SKM-1 treated with dmso at 0.1 percent for 144 hours (cell line): ENCODE results near the gene CRY2.

ENCODE experiments used
- DNase-seq: peaks from one replicate; lab custom pipeline; 2025; ENCODE audit not compliant: unreplicated experiment; lab: John Stamatoyannopoulos, UW

CRY2 gene

GRCh38 chr11:45877221-45877620 lies 29.9 kb downstream of the CRY2 start:
- DNase-seq: no peak

GRCh38 chr11:45877845-45878244 lies 30.6 kb downstream of the CRY2 start:
- DNase-seq: no peak

- no peak for DNase-seq
Measured at GRCh38 chr11:45879803-45880686, 32.8 kb downstream of the CRY2 start.

- DNase-seq: no peak
Measured at GRCh38 chr11:45880772-45881570, 33.7 kb downstream of the CRY2 start.

- DNase-seq: no peak
Measured at GRCh38 chr11:45881708-45882368, 34.6 kb downstream of the CRY2 start.

- no peak for DNase-seq
Measured at GRCh38 chr11:45884596-45885185, 37.4 kb downstream of the CRY2 start.

- no peak for DNase-seq
Measured at GRCh38 chr11:45885274-45885920, 38.1 kb downstream of the CRY2 start, which contains the start of gene MAPK8IP1. Gene MAPK8IP1, plus strand, starts transcription at chr11:45885651. Its CDS starts 170 bp downstream, at chr11:45885821.

- no peak for DNase-seq
Measured at GRCh38 chr11:45885921-45886721, 38.8 kb downstream of the CRY2 start.

GRCh38 chr11:45886816-45887520 lies 39.7 kb downstream of the CRY2 start:
- DNase-seq: no peak

- no peak for DNase-seq
Measured at GRCh38 chr11:45887587-45887986, 40.3 kb downstream of the CRY2 start.

- no peak for DNase-seq
Measured at GRCh38 chr11:45889555-45889954, 42.3 kb downstream of the CRY2 start.

- no peak for DNase-seq
Measured at GRCh38 chr11:45889966-45890365, 42.7 kb downstream of the CRY2 start.

- DNase-seq: no peak
Measured at GRCh38 chr11:45890886-45891550, 43.7 kb downstream of the CRY2 start.

- no peak for DNase-seq
Measured at GRCh38 chr11:45892856-45893255, 45.6 kb downstream of the CRY2 start.

- DNase-seq: no peak
Measured at GRCh38 chr11:45894555-45895247, 47.4 kb downstream of the CRY2 start.

GRCh38 chr11:45895553-45896259 lies 48.4 kb downstream of the CRY2 start:
- no peak for DNase-seq

GRCh38 chr11:45896422-45896984 lies 49.2 kb downstream of the CRY2 start:
- no peak for DNase-seq
